Thoracic aorta (tissue), 2 donors: Measurements from ENCODE around the gene CNKSR2. TPM values are rescaled to one million over a fixed set of nuclear protein-coding genes. Genes with fewer than 3 reads are reported as not detected.

ENCODE experiments used
- ATAC-seq: fragments of 150-250 bp; one replicate; pipeline ENCODE4 v1.8.0; 2017; ENCODE audit warnings: low read depth; ENCODE audit not compliant: insufficient number of reproducible peaks, low FRiP score
- DNase-seq: peaks from one replicate; pipeline ENCODE4 v3.0.0-alpha.2; 2020; ENCODE audit warnings: low spot score
- H3K27ac ChIP-seq, 2 donors: fragments of 200-600 bp; sonication (generic); 1 replicate in 1 of 2; 2 replicates in 1 of 2; pipeline ENCODE4 v1.5.1; 2016; ENCODE audit warnings: mild to moderate bottlenecking in 2 of 2, moderate library complexity in 2 of 2
- H3K27me3 ChIP-seq: fragments of 200-600 bp; sonication (generic); replicated peaks from 2 replicates; pipeline ENCODE4 v1.6.0; 2016; ENCODE audit warnings: mild to moderate bottlenecking; ENCODE audit not compliant: insufficient read depth
- H3K36me3 ChIP-seq: fragments of 200-600 bp; sonication (generic); one replicate; pipeline ENCODE4 v1.5.1; 2016
- H3K4me1 ChIP-seq, 2 donors: fragments of 200-600 bp; sonication (generic); 1 replicate in 1 of 2; 2 replicates in 1 of 2; pipeline versions ENCODE4 v1.5.1 to v1.6.0; 2016; ENCODE audit warnings: low read depth in 2 of 2, mild to moderate bottlenecking in 1 of 2; ENCODE audit not compliant: control insufficient read depth in 1 of 2
- H3K4me3 ChIP-seq: fragments of 200-600 bp; sonication (generic); 2 replicates; pipeline ENCODE4 v1.5.1; 2016; ENCODE audit warnings: mild to moderate bottlenecking
- H3K9me3 ChIP-seq: fragments of 200-600 bp; sonication (generic); 2 replicates; pipeline ENCODE4 v1.5.1; 2016
- CTCF ChIP-seq: fragments of 200-600 bp; sonication (generic); IDR thresholded peaks from one replicate; pipeline ENCODE4 v1.5.1; 2019; ENCODE audit warnings: antibody characterized with exemption
- total RNA-seq, 2 donors: library from RNA; depleted of rRNA; stranded (reverse); fragments of >200 nt; gene quantifications; one replicate each; pipeline versions ENCODE4 v1.1.0 to v1.2.3, GENCODE V29; 2016

The CNKSR2 gene
- total RNA-seq, 2 donors from 2014 or later: 5.3 to 10.4 TPM

- DNase-seq: no peak
- peak overlapping the region; percentile 74 for H3K4me3 ChIP-seq
- H3K36me3 ChIP-seq: no peaks in the 10 kb centered on the region
- ATAC-seq: no peak
- no peak overlapping the region for H3K27ac ChIP-seq
- TF ChIP-seq CTCF: no peak
- no peaks in the 10 kb centered on the region for H3K4me1 ChIP-seq
- H3K9me3 ChIP-seq: no peaks in the 10 kb centered on the region
- H3K27me3 ChIP-seq: no peaks in the 10 kb centered on the region
Observed at GRCh38 chrX:21373637-21374162, 518 bp upstream of the CNKSR2 start.

- DNase-seq: no peak
- Histone ChIP-seq H3K9me3 (no peaks in the 10 kb centered on the region), H3K27me3 (no peaks in the 10 kb centered on the region), H3K4me1 (no peaks in the 10 kb centered on the region), H3K4me3 (peak overlapping the region; percentile 74), H3K27ac (no peak overlapping the region), H3K36me3 (no peaks in the 10 kb centered on the region)
- no peak for ATAC-seq
- no peak for TF ChIP-seq CTCF
Observed at GRCh38 chrX:21374994-21375707, 933 bp downstream of the CNKSR2 start.

- ATAC-seq: no peak
- Histone ChIP-seq H3K4me1 (no peaks in the 10 kb centered on the region), H3K4me3 (peak overlapping the region; percentile 74), H3K9me3 (no peaks in the 10 kb centered on the region), H3K36me3 (no peaks in the 10 kb centered on the region), H3K27me3 (no peaks in the 10 kb centered on the region), H3K27ac (no peak overlapping the region)
- TF ChIP-seq CTCF: no peak
- no peak for DNase-seq
Observed at GRCh38 chrX:21375708-21376009, 1.4 kb downstream of the CNKSR2 start.

- H3K4me3 ChIP-seq: no peak overlapping the region
Observed at GRCh38 chrX:21376636-21377035, 2.4 kb downstream of the CNKSR2 start.

GRCh38 chrX:21379991-21380390, 5.8 kb downstream of the CNKSR2 start:
- no peaks in the 10 kb centered on the region for H3K27me3 ChIP-seq
- DNase-seq (no peak), ATAC-seq (no peak)
- TF ChIP-seq CTCF: no peak
- H3K4me1 ChIP-seq: no peaks in the 10 kb centered on the region
- H3K9me3 ChIP-seq: no peaks in the 10 kb centered on the region
- no peak overlapping the region for H3K27ac ChIP-seq
- H3K4me3 ChIP-seq: no peak overlapping the region
- no peaks in the 10 kb centered on the region for H3K36me3 ChIP-seq

More at GRCh38 chrX:21376636-21377035, 2.4 kb downstream of the CNKSR2 start:
- ATAC-seq: no peak
- no peak for TF ChIP-seq CTCF
- H3K4me1 ChIP-seq: no peaks in the 10 kb centered on the region
- H3K36me3 ChIP-seq: no peaks in the 10 kb centered on the region
- H3K9me3 ChIP-seq: no peaks in the 10 kb centered on the region
- no peaks in the 10 kb centered on the region for H3K27me3 ChIP-seq
- H3K27ac ChIP-seq: no peak overlapping the region
- no peak for DNase-seq
